GM19372 (cell line): ENCODE results near the gene ZDHHC13.

ENCODE experiments used
- ATAC-seq: cut with Tn5 transposase; IDR thresholded peaks from one replicate; pipeline ENCODE4 v1.9.1; 2021; ENCODE audit warnings: mild to moderate bottlenecking, low read depth, moderate library complexity; ENCODE audit not compliant: unreplicated experiment

The ZDHHC13 gene

GRCh38 chr11:19116971-19117759 is at the start of gene ZDHHC13:
ZDHHC13 (plus strand) TSS chr11:19117168; CDS start chr11:19117250, 82 bp downstream.
- peak; percentile 99 for ATAC-seq

- peak; percentile 99 for ATAC-seq
These were observed 45.7 kb upstream of the ZDHHC13 start for GRCh38 chr11:19071255-19071654.

DNA sequence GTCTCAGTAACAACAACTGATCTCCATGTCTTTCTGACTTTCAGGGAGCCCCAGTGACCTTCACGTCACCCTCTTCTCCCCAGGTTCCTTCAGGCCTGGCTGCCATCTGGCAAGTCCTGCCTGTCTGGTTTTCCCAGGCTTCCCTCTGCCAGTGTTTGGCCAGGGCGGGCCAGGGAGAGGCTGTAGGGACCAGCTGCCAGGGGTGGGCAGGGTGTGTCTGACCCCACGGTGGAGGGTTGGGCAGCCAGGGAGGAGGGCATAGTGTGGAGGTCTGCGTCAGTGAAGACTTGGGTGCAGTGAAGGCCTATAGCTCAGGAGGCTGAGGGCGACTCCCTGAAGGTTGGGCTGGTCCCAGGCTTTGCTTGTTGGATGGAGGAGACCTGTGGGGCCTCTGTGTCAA is 44.5 kb upstream of the ZDHHC13 start:
- no peak for ATAC-seq

GRCh38 chr11:19073454-19074415 is 43.2 kb upstream of the ZDHHC13 start:
- no peak for ATAC-seq

- ATAC-seq: no peak
These were observed 41.3 kb upstream of the ZDHHC13 start for GRCh38 chr11:19075636-19076035.

GRCh38 chr11:19076744-19077589 is 40.0 kb upstream of the ZDHHC13 start:
- peak; percentile 70 for ATAC-seq

GRCh38 chr11:19077965-19078364 is 39.0 kb upstream of the ZDHHC13 start:
- ATAC-seq: no peak

- no peak for ATAC-seq
These were observed 37.1 kb upstream of the ZDHHC13 start for GRCh38 chr11:19079643-19080440.

GRCh38 chr11:19080579-19080993 is 36.4 kb upstream of the ZDHHC13 start:
- no peak for ATAC-seq

DNA sequence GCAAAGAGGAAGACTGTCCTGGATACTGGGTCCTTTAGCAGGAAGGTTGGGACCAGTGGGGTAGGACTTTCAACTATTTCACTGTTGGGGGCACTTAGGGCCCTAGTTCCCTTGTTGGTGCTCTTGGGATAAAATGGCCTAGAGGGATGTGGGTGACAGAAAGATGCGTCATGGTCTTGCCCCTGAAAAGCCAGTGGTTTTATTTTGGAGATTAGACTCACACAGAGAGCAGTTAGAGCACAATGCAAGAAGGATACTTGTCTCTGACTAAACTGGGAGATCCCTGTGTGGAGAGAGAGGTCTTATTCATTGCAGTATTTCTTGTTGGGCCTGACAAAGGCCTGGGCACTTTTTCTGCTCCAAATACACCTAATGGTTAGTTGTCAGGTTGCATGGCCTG is 33.8 kb upstream of the ZDHHC13 start:
- ATAC-seq: no peak

DNA sequence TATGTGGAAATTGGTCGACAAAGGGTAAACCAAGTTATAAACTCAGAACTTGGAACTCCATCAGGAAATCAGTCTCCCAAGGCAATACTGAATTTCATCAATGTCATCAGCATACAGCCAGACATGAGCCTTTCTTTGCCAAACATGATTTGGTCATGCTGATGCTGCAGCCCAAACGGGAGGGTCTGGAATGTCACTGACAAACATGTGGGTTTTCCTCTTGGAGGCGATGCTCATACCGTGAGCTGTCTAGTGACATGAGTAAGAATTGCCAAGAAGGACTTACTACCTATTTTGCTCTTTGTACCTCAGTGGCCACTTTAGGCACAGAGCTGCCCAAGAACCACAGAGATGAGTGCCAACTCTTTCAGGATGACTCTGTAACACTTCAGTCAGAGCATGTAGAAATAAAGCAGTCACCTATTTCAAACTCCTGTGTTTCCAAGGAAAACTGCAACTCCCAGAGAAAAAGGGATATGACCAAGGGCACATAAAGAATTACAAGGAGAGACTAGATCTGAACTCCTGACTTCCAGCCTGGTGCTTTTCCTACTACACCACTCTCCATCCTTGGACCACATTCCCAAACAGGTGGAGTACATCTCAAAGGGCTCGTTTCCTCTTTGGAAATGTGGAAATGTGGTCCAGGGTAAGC is 32.2 kb upstream of the ZDHHC13 start:
- no peak for ATAC-seq

- ATAC-seq: no peak
These were observed 29.3 kb upstream of the ZDHHC13 start for GRCh38 chr11:19087658-19088057.

DNA sequence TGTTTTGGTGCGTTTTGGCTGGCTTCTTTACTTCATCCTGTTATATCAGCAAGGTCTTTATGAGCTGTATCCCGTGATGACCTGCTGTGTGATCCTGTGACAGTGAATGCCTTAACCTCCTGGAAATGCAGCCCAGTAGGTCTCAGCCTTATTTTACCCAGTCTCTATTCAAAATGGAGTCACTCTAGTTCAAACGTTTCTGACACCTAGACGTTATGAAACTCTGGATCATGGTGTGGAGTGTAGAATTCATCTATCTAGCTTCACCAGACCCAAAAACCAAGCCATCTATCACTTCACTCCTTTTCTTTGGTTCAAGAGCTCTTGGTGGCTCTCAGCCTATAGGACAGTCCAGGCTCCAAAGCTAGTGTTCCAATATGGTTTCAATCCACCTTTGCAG is 28.2 kb upstream of the ZDHHC13 start:
- no peak for ATAC-seq

- no peak for ATAC-seq
These were observed 27.5 kb upstream of the ZDHHC13 start for GRCh38 chr11:19089421-19089820.

DNA sequence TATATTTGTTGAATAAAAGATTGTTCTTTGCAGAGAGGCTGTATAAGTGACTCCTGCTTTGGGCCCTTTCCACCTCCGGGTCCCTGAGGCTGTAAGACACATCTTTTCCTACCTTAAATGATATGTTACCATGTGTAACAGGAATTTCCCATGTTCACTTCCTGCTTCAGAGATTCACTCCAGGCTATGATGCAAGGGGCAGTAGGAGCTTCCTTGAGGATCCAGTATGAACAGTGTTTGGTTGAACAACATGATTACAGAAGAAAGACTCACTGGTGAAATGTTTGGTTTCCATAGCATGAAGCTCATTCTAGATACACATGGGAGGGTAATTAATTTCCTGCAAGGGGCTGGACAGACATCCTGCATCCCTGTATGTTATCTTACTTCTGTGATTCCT is 25.6 kb upstream of the ZDHHC13 start:
- no peak for ATAC-seq

DNA sequence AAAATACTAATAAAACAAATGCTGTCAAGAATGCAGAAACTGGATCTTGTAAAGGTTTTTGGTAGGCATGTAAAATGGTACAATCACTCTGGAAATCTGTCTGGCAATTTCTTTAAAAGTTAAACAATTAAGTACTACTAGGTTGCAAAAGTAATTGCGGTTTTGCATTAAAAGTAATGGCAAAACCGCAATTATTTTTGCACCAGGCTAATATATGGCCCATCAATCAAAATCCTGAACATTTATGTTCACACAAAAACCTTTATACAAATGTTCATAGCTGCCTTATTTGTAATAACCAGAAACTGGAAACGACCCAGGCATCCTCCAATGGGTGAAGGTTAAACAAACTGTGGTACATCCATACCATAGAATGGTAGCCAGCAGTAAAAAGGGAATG is 24.6 kb upstream of the ZDHHC13 start:
- no peak for ATAC-seq

DNA sequence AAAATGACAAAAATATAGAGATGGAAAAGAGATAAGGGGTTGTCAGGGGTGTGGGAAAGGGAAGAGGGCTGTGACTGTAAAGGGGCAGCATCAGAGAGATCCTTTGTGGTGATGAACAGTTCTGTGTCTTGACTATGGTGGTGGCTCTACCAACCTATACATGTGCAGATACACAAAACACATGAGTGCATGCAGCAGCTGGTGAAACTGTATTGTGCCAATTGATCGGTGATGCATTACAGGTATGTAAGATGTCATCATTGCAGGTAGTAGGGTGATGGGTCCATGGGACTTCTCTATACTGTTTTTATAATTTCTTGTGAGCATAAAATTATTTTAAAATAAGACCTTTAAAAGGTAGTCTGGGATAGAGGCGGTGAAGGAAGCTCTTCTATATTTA is 24.1 kb upstream of the ZDHHC13 start:
- ATAC-seq: no peak

GRCh38 chr11:19093976-19094375 is 23.0 kb upstream of the ZDHHC13 start:
- ATAC-seq: no peak

- ATAC-seq: no peak
These were observed 22.1 kb upstream of the ZDHHC13 start for GRCh38 chr11:19094859-19095258.
